Measurements from ENCODE around the gene TMEM120B.
"Not testable (repeated sequence)": the region's sequence is repeated elsewhere in the genome, so short reads cannot be mapped to it uniquely, and the experiment has no call there.

Gene TMEM120B

GRCh38 chr12:121776190-121777098 is 63.9 kb downstream of the TMEM120B start:
- DNase-seq, result peak; percentile 89

- no peak for DNase-seq
These were observed 66.2 kb downstream of the TMEM120B start for GRCh38 chr12:121778567-121779421.

- DNase-seq, result no peak
These were observed 66.9 kb downstream of the TMEM120B start for GRCh38 chr12:121779422-121779895.

- DNase-seq, result no peak
These were observed 67.9 kb downstream of the TMEM120B start for GRCh38 chr12:121780429-121780828.

GRCh38 chr12:121781484-121781997 is 69.0 kb downstream of the TMEM120B start:
- no peak for DNase-seq

GRCh38 chr12:121781998-121782979 is 69.7 kb downstream of the TMEM120B start:
- peak; percentile 71 for DNase-seq

GRCh38 chr12:121783766-121784165 is 71.2 kb downstream of the TMEM120B start:
- peak; percentile 45 for DNase-seq

GRCh38 chr12:121784460-121784859 is 71.9 kb downstream of the TMEM120B start:
- DNase-seq, result peak; percentile 89

GRCh38 chr12:121786440-121786825 is 73.9 kb downstream of the TMEM120B start:
- peak; percentile 80 for DNase-seq

GRCh38 chr12:121787063-121788025 is 74.8 kb downstream of the TMEM120B start:
- DNase-seq, result no peak

GRCh38 chr12:121788176-121788818 is 75.7 kb downstream of the TMEM120B start:
- no peak for DNase-seq

- peak; percentile 84 for DNase-seq
These were observed 76.8 kb downstream of the TMEM120B start for GRCh38 chr12:121789233-121789781.

- DNase-seq, result peak; percentile 84
These were observed 77.5 kb downstream of the TMEM120B start for GRCh38 chr12:121789800-121790728.

- DNase-seq, result not testable (repeated sequence)
These were observed 78.2 kb downstream of the TMEM120B start for GRCh38 chr12:121790785-121791184.

GRCh38 chr12:121791671-121792551 is 79.4 kb downstream of the TMEM120B start:
- no peak for DNase-seq

GRCh38 chr12:121792607-121793439 is 80.3 kb downstream of the TMEM120B start:
- peak; percentile 25 for DNase-seq

- peak; percentile 83 for DNase-seq
These were observed 80.9 kb downstream of the TMEM120B start, which contains the start of gene RHOF for GRCh38 chr12:121793440-121793837. Gene RHOF, minus strand, starts transcription at chr12:121793688. Its CDS starts 55 bp downstream, at chr12:121793633.
